Activated gamma-delta T cell treated with anti-CD3 and anti-CD28 coated beads, Interleukin-2, amount 50 U/mL, for 16 hours (primary cell): Measurements from ENCODE around the gene VPS8.

Experiments
- DNase-seq: peaks from one replicate; pipeline ENCODE4 v3.0.0-alpha.2; 2020; ENCODE audit warnings: low read depth

VPS8 gene

GRCh38 chr3:184812662-184813042 is 686 bp downstream of the VPS8 start:
- DNase-seq, result no peak

GRCh38 chr3:184813357-184813756 is 1.4 kb downstream of the VPS8 start:
- DNase-seq, result no peak

GRCh38 chr3:184814214-184814613 is 2.2 kb downstream of the VPS8 start:
- DNase-seq, result no peak

GRCh38 chr3:184815046-184815930 is 3.3 kb downstream of the VPS8 start:
- DNase-seq, result no peak

GRCh38 chr3:184816614-184817013 is 4.6 kb downstream of the VPS8 start:
- DNase-seq, result no peak

- no peak for DNase-seq
Observed at GRCh38 chr3:184820525-184820924, 8.6 kb downstream of the VPS8 start.

- no peak for DNase-seq
Observed at GRCh38 chr3:184821034-184821433, 9.1 kb downstream of the VPS8 start.

- DNase-seq, result no peak
Observed at GRCh38 chr3:184822081-184822480, 10.1 kb downstream of the VPS8 start.

- DNase-seq, result no peak
Observed at GRCh38 chr3:184822654-184823053, 10.7 kb downstream of the VPS8 start.

- DNase-seq, result no peak
Observed at GRCh38 chr3:184823990-184824389, 12.0 kb downstream of the VPS8 start.

GRCh38 chr3:184825121-184825820 is 13.3 kb downstream of the VPS8 start:
- no peak for DNase-seq

- no peak for DNase-seq
Observed at GRCh38 chr3:184827572-184827971, 15.6 kb downstream of the VPS8 start.

GRCh38 chr3:184832044-184832443 is 20.1 kb downstream of the VPS8 start:
- no peak for DNase-seq

GRCh38 chr3:184832903-184833302 is 20.9 kb downstream of the VPS8 start:
- DNase-seq, result no peak

- no peak for DNase-seq
Observed at GRCh38 chr3:184836090-184836822, 24.3 kb downstream of the VPS8 start.

- no peak for DNase-seq
Observed at GRCh38 chr3:184842433-184842832, 30.5 kb downstream of the VPS8 start.

GRCh38 chr3:184845819-184846218 is 33.9 kb downstream of the VPS8 start:
- DNase-seq, result no peak

GRCh38 chr3:184846496-184846895 is 34.5 kb downstream of the VPS8 start:
- no peak for DNase-seq

- DNase-seq, result no peak
Observed at GRCh38 chr3:184848934-184849333, 37.0 kb downstream of the VPS8 start.

- DNase-seq, result no peak
Observed at GRCh38 chr3:184850201-184850600, 38.2 kb downstream of the VPS8 start.

GRCh38 chr3:184857099-184857498 is 45.1 kb downstream of the VPS8 start:
- no peak for DNase-seq

GRCh38 chr3:184864000-184864399 is 52.0 kb downstream of the VPS8 start:
- DNase-seq, result no peak

- DNase-seq, result no peak
Observed at GRCh38 chr3:184868477-184868876, 56.5 kb downstream of the VPS8 start.
